Activated naive CD4-positive, alpha-beta T cell treated with anti-CD3 and anti-CD28 coated beads, Interleukin-2, amount 50 U/mL, for 24 hours (primary cell): ENCODE results near the gene WDR54.
A peak's percentile ranks its signal among the peaks of the same experiment; 100 is the strongest.
"Not testable (repeated sequence)": the region's sequence is repeated elsewhere in the genome, so short reads cannot be mapped to it uniquely, and the experiment has no call there.

Source experiments
- H3K27ac Mint-ChIP-seq: one replicate; pipeline ENCODE4 v1.8.0; 2021; ENCODE audit warnings: mild to moderate bottlenecking, mixed read lengths
- H3K27me3 Mint-ChIP-seq: one replicate; pipeline ENCODE4 v1.8.0; 2021; ENCODE audit warnings: mixed read lengths
- H3K36me3 Mint-ChIP-seq: one replicate; pipeline ENCODE4 v1.8.0; 2021; ENCODE audit warnings: mixed read lengths
- H3K4me1 Mint-ChIP-seq: one replicate; pipeline ENCODE4 v1.8.0; 2021; ENCODE audit warnings: mixed read lengths
- H3K4me3 Mint-ChIP-seq: one replicate; pipeline ENCODE4 v1.8.0; 2021; ENCODE audit warnings: mild to moderate bottlenecking, mixed read lengths
- H3K9me3 Mint-ChIP-seq: one replicate; pipeline ENCODE4 v1.8.0; 2021; ENCODE audit warnings: mixed read lengths

The WDR54 gene

GRCh38 chr2:74454654-74455511 is 33.4 kb downstream of the WDR54 start, which contains the start of gene INO80B:
INO80B (plus strand) TSS chr2:74455087; CDS start chr2:74455117, 30 bp downstream.
- Mint-ChIP-seq H3K9me3 (no peaks in the 10 kb centered on the region), H3K27ac (peak within 1 kb of the TSS; percentile 99), H3K4me1 (peaks cover 61% of the 10 kb centered on the region), H3K27me3 (no peaks in the 10 kb centered on the region), H3K36me3 (peaks cover 13% of the 10 kb centered on the region), H3K4me3 (peak within 1 kb of the TSS; percentile 99)

GRCh38 chr2:74457129-74457548 is 35.6 kb downstream of the WDR54 start:
- H3K27ac Mint-ChIP-seq: peak overlapping the region; percentile 99
- H3K9me3 Mint-ChIP-seq: no peaks in the 10 kb centered on the region
- H3K36me3 Mint-ChIP-seq: peaks cover 15% of the 10 kb centered on the region
- H3K4me3 Mint-ChIP-seq: peak overlapping the region; percentile 99
- peaks cover 69% of the 10 kb centered on the region for H3K4me1 Mint-ChIP-seq
- H3K27me3 Mint-ChIP-seq: no peaks in the 10 kb centered on the region

GRCh38 chr2:74457549-74458131 is 36.1 kb downstream of the WDR54 start:
- peaks cover 64% of the 10 kb centered on the region for H3K4me1 Mint-ChIP-seq

GRCh38 chr2:74458132-74458937 is 36.8 kb downstream of the WDR54 start, which contains the start of gene WBP1:
WBP1 (plus strand) TSS chr2:74458438; CDS start chr2:74458603, 165 bp downstream.
- H3K27me3 Mint-ChIP-seq: no peaks in the 10 kb centered on the region
- H3K4me3 Mint-ChIP-seq: peak within 1 kb of the TSS; percentile 99
- H3K4me1 Mint-ChIP-seq: peaks cover 64% of the 10 kb centered on the region
- peak within 1 kb of the TSS; percentile 99 for H3K27ac Mint-ChIP-seq
- peaks cover 17% of the 10 kb centered on the region for H3K36me3 Mint-ChIP-seq
- H3K9me3 Mint-ChIP-seq: no peaks in the 10 kb centered on the region

More at GRCh38 chr2:74457549-74458131, 36.1 kb downstream of the WDR54 start:
- H3K36me3 Mint-ChIP-seq: peaks cover 15% of the 10 kb centered on the region
- H3K9me3 Mint-ChIP-seq: no peaks in the 10 kb centered on the region
- H3K27me3 Mint-ChIP-seq: no peaks in the 10 kb centered on the region
- H3K27ac Mint-ChIP-seq: peak overlapping the region; percentile 92
- peak overlapping the region; percentile 99 for H3K4me3 Mint-ChIP-seq

GRCh38 chr2:74458938-74459363 is 37.4 kb downstream of the WDR54 start:
- Mint-ChIP-seq H3K4me1 (peaks cover 65% of the 10 kb centered on the region), H3K4me3 (peak overlapping the region; percentile 99), H3K27ac (peak overlapping the region; percentile 52), H3K27me3 (no peaks in the 10 kb centered on the region), H3K36me3 (peaks cover 17% of the 10 kb centered on the region), H3K9me3 (no peaks in the 10 kb centered on the region)

- peaks cover 17% of the 10 kb centered on the region for H3K36me3 Mint-ChIP-seq
- not testable (repeated sequence) for H3K9me3 Mint-ChIP-seq, H3K27me3 Mint-ChIP-seq
- peak overlapping the region; percentile 99 for H3K4me3 Mint-ChIP-seq
- H3K27ac Mint-ChIP-seq: peak overlapping the region; percentile 89
- peaks cover 65% of the 10 kb centered on the region for H3K4me1 Mint-ChIP-seq
These were observed 38.1 kb downstream of the WDR54 start for GRCh38 chr2:74459503-74460118.

- H3K27me3 Mint-ChIP-seq, H3K27ac Mint-ChIP-seq, H3K9me3 Mint-ChIP-seq: not testable (repeated sequence)
- peak overlapping the region; percentile 99 for H3K4me3 Mint-ChIP-seq
- H3K4me1 Mint-ChIP-seq: peaks cover 60% of the 10 kb centered on the region
- H3K36me3 Mint-ChIP-seq: peaks cover 14% of the 10 kb centered on the region
These were observed 38.7 kb downstream of the WDR54 start for GRCh38 chr2:74460187-74460586.

GRCh38 chr2:74461187-74462053 is 39.9 kb downstream of the WDR54 start:
- Mint-ChIP-seq H3K4me3 (no peak overlapping the region), H3K36me3 (peaks cover 7% of the 10 kb centered on the region), H3K27ac (no peak overlapping the region), H3K27me3 (no peaks in the 10 kb centered on the region), H3K4me1 (peaks cover 58% of the 10 kb centered on the region), H3K9me3 (no peaks in the 10 kb centered on the region)

GRCh38 chr2:74462054-74462785 is 40.7 kb downstream of the WDR54 start:
- no peak overlapping the region for H3K4me3 Mint-ChIP-seq
- peaks cover 5% of the 10 kb centered on the region for H3K36me3 Mint-ChIP-seq
- no peak overlapping the region for H3K27ac Mint-ChIP-seq
- H3K4me1 Mint-ChIP-seq: peaks cover 50% of the 10 kb centered on the region
- no peaks in the 10 kb centered on the region for H3K27me3 Mint-ChIP-seq
- H3K9me3 Mint-ChIP-seq: no peaks in the 10 kb centered on the region

GRCh38 chr2:74462786-74463105 is 41.2 kb downstream of the WDR54 start:
- H3K27ac Mint-ChIP-seq: no peak overlapping the region
- no peaks in the 10 kb centered on the region for H3K9me3 Mint-ChIP-seq
- H3K27me3 Mint-ChIP-seq: no peaks in the 10 kb centered on the region
- peaks cover 4% of the 10 kb centered on the region for H3K36me3 Mint-ChIP-seq
- no peak overlapping the region for H3K4me3 Mint-ChIP-seq
- H3K4me1 Mint-ChIP-seq: peaks cover 48% of the 10 kb centered on the region

GRCh38 chr2:74464406-74464805 is 42.9 kb downstream of the WDR54 start:
- H3K4me3 Mint-ChIP-seq: peak overlapping the region; percentile 99
- H3K36me3 Mint-ChIP-seq: peaks cover 4% of the 10 kb centered on the region
- no peaks in the 10 kb centered on the region for H3K27me3 Mint-ChIP-seq
- H3K9me3 Mint-ChIP-seq: no peaks in the 10 kb centered on the region
- H3K4me1 Mint-ChIP-seq: peaks cover 36% of the 10 kb centered on the region
- H3K27ac Mint-ChIP-seq: peak overlapping the region; percentile 84

GRCh38 chr2:74470742-74471141 is 49.2 kb downstream of the WDR54 start:
- Mint-ChIP-seq H3K4me1 (peaks cover 26% of the 10 kb centered on the region), H3K4me3 (peak overlapping the region; percentile 76), H3K27ac (peak overlapping the region; percentile 86), H3K36me3 (peaks cover 17% of the 10 kb centered on the region)
- not testable (repeated sequence) for H3K9me3 Mint-ChIP-seq, H3K27me3 Mint-ChIP-seq

GRCh38 chr2:74471332-74472065 is 50.0 kb downstream of the WDR54 start:
- H3K36me3 Mint-ChIP-seq: peaks cover 17% of the 10 kb centered on the region
- H3K27me3 Mint-ChIP-seq: no peaks in the 10 kb centered on the region
- H3K4me1 Mint-ChIP-seq: peaks cover 21% of the 10 kb centered on the region
- H3K4me3 Mint-ChIP-seq: peak overlapping the region; percentile 99
- no peaks in the 10 kb centered on the region for H3K9me3 Mint-ChIP-seq
- H3K27ac Mint-ChIP-seq: peak overlapping the region; percentile 98
